ENCODE results near the gene MRPS7. TPM values are rescaled to one million over a fixed set of nuclear protein-coding genes. Genes with fewer than 3 reads are reported as not detected.
"Not testable (repeated sequence)": the region's sequence is repeated elsewhere in the genome, so short reads cannot be mapped to it uniquely, and the experiment has no call there.

Gene MRPS7
- total and polyA plus RNA-seq, 4 donors: 47.9 to 73.5 (median 70.7) TPM

DNA sequence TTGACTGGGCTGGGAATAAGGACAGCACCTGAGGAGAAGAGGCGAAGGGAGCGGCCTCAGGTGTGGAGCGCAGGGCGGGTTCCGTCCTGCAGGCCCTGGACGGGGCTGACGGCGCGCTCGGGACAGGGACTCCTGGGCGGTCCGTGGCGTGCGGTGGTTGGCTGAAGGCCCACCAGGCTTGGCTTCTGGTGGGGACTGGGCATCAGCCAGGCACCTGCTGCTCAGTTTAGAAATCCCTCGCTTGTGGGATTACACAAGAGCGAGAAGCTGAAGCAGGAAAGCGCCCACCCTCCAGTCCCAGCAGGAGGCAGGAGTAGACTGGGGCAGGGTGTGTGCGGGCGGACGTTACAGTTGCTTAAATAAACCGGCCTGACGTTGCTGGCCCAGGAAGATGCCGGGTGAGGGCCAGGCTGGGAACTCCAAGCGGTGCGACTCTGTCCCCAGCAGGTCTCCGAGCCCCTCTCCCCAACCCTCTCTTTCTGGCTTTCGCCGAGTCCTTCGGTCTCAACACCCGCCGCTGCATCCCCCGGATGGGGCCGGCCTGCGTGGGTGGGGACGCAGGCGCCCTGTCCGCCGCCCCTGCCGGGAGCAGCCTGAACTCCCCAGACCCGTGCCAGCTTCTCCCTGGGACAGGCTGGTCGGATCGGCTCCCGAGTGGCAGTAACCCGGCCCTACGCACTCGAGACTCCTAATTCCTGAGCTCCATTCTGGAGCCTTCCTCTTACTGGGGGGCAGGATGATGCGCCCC is 8.7 kb downstream of the MRPS7 start:
- Histone ChIP-seq H3K4me1 (ENCODE audit: control insufficient read depth, insufficient read depth, low read length) (peaks cover 69% of the 10 kb centered on the region), H3K36me3 (ENCODE audit: control insufficient read depth, insufficient read depth, low read length) (peaks cover 51% of the 10 kb centered on the region), H3K27me3 (ENCODE audit: control insufficient read depth, insufficient read depth, low read length) (no peaks in the 10 kb centered on the region), H3K9me3 (ENCODE audit: control insufficient read depth, insufficient read depth, low read length) (no peaks in the 10 kb centered on the region), H3K4me3 (ENCODE audit: low read depth, low read length) (peak overlapping the region; percentile 86), H3K27ac (ENCODE audit: low read depth, low read length) (peak overlapping the region; percentile 93)
- WGBS (ENCODE audit: insufficient coverage): under 1% methylated on average over 47 of the region's 47 CpGs
- DNase-seq (ENCODE audit: low read depth in 4 of 6, low spot score in 6 of 6): peak in 5 of 6 donors; percentile 29 to 76 (median 35)

DNA sequence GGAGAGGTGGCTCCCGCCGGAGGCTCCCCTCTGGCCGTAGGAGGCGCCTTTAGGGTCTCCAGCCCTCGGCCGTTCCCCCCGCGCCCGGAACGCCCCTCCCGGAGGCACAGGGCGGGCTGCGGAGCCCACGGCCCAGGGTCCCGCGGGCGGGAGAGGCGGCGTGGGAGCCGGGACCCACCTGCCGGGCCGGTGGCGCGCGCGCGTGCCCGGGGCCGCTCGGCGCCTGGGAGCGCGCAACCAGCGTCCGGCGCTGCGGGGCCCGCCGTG is 9.2 kb downstream of the MRPS7 start, which contains the start of gene MIF4GD:
Gene MIF4GD (minus strand): TSS at position 266 of the 267 bp plus-strand sequence. CDS start 1,036 bp downstream, outside the sequence.
- Histone ChIP-seq H3K36me3 (ENCODE audit: control insufficient read depth, insufficient read depth, low read length) (peaks cover 46% of the 10 kb centered on the region), H3K4me1 (ENCODE audit: control insufficient read depth, insufficient read depth, low read length) (peaks cover 64% of the 10 kb centered on the region), H3K27ac (ENCODE audit: low read depth, low read length) (peak within 1 kb of the TSS; percentile 93), H3K27me3 (ENCODE audit: control insufficient read depth, insufficient read depth, low read length) (no peaks in the 10 kb centered on the region), H3K9me3 (ENCODE audit: control insufficient read depth, insufficient read depth, low read length) (no peaks in the 10 kb centered on the region), H3K4me3 (ENCODE audit: low read depth, low read length) (peak within 1 kb of the TSS; percentile 86)
- WGBS (ENCODE audit: insufficient coverage): 0% methylated on average over 39 of the region's 39 CpGs
- DNase-seq (ENCODE audit: low read depth in 4 of 6, low spot score in 6 of 6): peak in 1 of 6 donors; percentile 94

DNA sequence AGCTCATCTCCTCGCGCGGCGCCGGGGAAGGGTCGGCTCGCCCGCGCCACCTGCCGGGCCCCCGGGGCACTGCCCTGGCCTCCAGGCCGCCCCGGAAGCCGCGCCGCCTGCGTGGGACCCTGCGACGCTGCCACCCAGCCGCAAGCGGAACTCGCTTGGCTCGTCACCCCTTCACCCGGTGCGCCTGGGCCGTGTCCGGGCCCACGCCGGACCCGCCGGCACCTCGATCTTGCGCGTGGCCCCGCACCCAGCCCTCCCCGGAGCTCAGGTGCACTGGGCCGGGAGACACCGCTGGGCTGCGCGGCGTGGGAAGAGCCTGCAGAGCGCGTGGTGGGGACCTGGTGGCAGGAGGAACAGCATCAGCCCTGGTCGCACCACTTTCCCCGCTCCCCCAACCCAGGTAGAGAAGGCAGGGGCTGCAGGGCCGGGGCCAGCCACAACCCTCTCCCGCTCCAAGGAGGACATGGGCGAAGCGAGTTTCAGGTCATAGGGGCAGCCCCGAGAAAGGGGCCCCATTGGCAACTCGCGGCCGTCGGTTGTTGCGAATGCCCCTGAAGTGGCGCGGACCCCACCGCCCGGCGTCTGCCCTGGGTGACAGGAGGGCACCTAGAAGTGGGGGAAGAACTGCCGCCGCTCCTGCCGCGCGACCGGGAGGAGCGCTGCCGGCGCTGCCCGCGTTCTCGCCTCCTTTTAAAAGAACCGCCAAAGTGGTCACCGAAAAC is 9.7 kb downstream of the MRPS7 start:
- peaks cover 42% of the 10 kb centered on the region for H3K36me3 ChIP-seq (ENCODE audit: control insufficient read depth, insufficient read depth, low read length)
- peak overlapping the region; percentile 68 for H3K4me3 ChIP-seq (ENCODE audit: low read depth, low read length)
- no peaks in the 10 kb centered on the region for H3K9me3 ChIP-seq (ENCODE audit: control insufficient read depth, insufficient read depth, low read length)
- DNase-seq (ENCODE audit: low read depth in 4 of 6, low spot score in 6 of 6): peak in 5 of 6 donors; percentile 31 to 90 (median 68)
- H3K4me1 ChIP-seq (ENCODE audit: control insufficient read depth, insufficient read depth, low read length): peaks cover 61% of the 10 kb centered on the region
- under 1% methylated on average over 74 of the region's 74 CpGs for WGBS (ENCODE audit: insufficient coverage)
- H3K27me3 ChIP-seq (ENCODE audit: control insufficient read depth, insufficient read depth, low read length): no peaks in the 10 kb centered on the region
- H3K27ac ChIP-seq (ENCODE audit: low read depth, low read length): no peak overlapping the region

DNA sequence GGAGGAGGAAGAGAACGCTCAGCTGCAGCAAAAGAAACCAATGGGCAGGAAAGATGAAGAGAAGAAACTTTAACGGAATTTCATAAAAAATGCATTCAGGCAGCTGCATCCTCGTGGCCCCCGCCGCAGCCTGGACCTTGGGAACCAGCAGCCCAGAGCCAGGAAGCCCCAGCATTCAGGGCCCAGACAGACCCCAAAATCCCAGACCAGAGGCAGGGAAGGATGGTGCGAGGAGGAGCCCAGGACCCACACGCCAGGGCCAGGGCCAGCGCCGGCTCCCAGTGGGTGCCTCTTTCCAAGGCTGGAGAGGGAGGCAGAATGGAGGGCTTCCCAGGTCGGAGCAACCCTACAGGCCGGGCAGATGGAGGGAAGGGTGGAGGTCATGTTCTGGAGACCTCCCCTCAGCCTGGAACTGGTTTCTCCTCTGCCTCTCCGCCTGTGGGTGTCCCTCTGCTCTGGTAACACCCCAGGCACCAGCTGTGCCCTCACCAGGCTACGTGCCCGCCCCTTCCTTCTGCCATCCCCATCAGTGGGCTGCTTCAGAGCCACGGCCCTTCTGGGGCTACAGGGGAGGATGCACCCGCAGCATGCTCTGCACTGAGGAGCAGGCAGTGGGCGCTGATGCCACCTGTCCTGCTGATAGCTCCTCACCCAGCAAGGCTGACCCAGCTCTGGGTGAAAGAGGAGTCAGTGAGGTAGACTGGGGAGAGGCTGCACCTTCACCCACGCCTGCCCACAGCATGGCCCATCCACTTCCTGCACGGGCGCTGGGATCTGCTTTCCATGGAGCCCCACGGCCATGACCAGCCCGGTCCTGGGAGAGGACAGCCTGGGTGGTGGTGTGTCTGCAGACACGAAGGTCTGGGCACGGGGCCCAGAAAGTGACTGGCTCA is 10.5 kb downstream of the MRPS7 start:
- H3K4me3 ChIP-seq (ENCODE audit: low read depth, low read length): peak overlapping the region; percentile 68
- H3K9me3 ChIP-seq (ENCODE audit: control insufficient read depth, insufficient read depth, low read length): no peaks in the 10 kb centered on the region
- H3K27ac ChIP-seq (ENCODE audit: low read depth, low read length): no peak overlapping the region
- 59% methylated on average over 22 of the region's 24 CpGs for WGBS (ENCODE audit: insufficient coverage)
- DNase-seq (ENCODE audit: low read depth in 4 of 6, low spot score in 6 of 6): peak in 1 of 6 donors; percentile 63
- peaks cover 36% of the 10 kb centered on the region for H3K36me3 ChIP-seq (ENCODE audit: control insufficient read depth, insufficient read depth, low read length)
- H3K4me1 ChIP-seq (ENCODE audit: control insufficient read depth, insufficient read depth, low read length): peaks cover 53% of the 10 kb centered on the region
- no peaks in the 10 kb centered on the region for H3K27me3 ChIP-seq (ENCODE audit: control insufficient read depth, insufficient read depth, low read length)

DNA sequence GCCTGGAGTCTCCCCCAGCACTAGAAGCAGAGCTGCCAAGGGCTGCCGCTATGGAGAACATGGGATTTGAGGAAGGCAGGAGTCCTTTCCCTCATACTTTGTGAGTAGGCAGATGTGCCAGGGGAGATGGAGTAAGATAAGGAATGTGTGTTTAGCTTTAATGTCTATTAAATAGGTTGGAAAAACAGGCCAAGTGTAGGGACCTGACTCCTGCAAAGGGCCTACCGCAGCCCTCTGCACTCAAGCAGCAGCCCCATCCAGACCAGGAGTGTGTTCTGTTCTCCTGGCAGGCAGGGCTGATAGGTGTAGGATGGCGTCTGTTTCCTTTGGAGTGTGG is 11.1 kb downstream of the MRPS7 start:
- H3K4me1 ChIP-seq (ENCODE audit: control insufficient read depth, insufficient read depth, low read length): peaks cover 47% of the 10 kb centered on the region
- no peaks in the 10 kb centered on the region for H3K27me3 ChIP-seq (ENCODE audit: control insufficient read depth, insufficient read depth, low read length)
- H3K4me3 ChIP-seq (ENCODE audit: low read depth, low read length): no peak overlapping the region
- no peak overlapping the region for H3K27ac ChIP-seq (ENCODE audit: low read depth, low read length)
- no peaks in the 10 kb centered on the region for H3K9me3 ChIP-seq (ENCODE audit: control insufficient read depth, insufficient read depth, low read length)
- WGBS (ENCODE audit: insufficient coverage): 100% methylated on average over 2 of the region's 3 CpGs
- peaks cover 34% of the 10 kb centered on the region for H3K36me3 ChIP-seq (ENCODE audit: control insufficient read depth, insufficient read depth, low read length)
- DNase-seq (ENCODE audit: low read depth in 4 of 6, low spot score in 6 of 6): no peak

DNA sequence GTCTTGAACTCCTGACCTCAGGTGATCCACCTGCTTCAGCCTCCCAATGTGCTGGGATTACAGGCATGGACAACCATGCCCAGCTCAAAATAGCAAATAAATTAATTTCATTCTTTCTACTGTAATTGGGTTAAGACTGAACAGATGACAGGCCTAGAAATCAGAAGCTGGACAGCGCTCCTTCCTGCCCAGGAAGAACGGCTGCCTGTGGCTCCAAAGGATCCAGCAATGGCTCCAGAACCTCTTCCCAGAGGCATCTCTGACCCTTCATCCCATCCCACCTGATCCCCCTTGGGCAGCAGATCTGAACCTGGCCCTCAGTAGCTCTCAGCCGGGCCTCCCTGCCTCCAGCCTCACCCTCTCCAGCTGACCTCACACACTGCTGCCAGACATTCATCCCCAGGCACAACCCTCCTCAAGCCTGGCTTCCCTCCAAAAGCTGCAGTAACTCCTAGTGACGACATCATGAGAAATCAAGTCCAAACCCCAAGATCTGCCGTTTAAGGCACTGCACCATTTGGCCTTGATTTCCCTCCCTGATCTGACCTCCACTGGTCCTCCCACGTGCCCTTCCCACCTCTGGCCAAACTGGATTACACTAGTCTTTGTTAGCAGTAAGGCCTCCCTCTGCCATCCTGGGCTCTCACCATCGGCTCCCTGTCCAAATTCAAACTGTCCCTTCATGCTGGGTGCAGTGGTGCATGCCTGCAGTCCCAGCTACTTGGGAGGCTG is 12.5 kb downstream of the MRPS7 start:
- H3K9me3 ChIP-seq (ENCODE audit: control insufficient read depth, insufficient read depth, low read length): no peaks in the 10 kb centered on the region
- no peaks in the 10 kb centered on the region for H3K27me3 ChIP-seq (ENCODE audit: control insufficient read depth, insufficient read depth, low read length)
- DNase-seq (ENCODE audit: low read depth in 4 of 6, low spot score in 6 of 6): no peak
- WGBS (ENCODE audit: insufficient coverage): 77% methylated on average over 6 of the region's 7 CpGs
- H3K4me1 ChIP-seq (ENCODE audit: control insufficient read depth, insufficient read depth, low read length): peaks cover 41% of the 10 kb centered on the region
- no peak overlapping the region for H3K27ac ChIP-seq (ENCODE audit: low read depth, low read length)
- no peak overlapping the region for H3K4me3 ChIP-seq (ENCODE audit: low read depth, low read length)
- H3K36me3 ChIP-seq (ENCODE audit: control insufficient read depth, insufficient read depth, low read length): peaks cover 35% of the 10 kb centered on the region

DNA sequence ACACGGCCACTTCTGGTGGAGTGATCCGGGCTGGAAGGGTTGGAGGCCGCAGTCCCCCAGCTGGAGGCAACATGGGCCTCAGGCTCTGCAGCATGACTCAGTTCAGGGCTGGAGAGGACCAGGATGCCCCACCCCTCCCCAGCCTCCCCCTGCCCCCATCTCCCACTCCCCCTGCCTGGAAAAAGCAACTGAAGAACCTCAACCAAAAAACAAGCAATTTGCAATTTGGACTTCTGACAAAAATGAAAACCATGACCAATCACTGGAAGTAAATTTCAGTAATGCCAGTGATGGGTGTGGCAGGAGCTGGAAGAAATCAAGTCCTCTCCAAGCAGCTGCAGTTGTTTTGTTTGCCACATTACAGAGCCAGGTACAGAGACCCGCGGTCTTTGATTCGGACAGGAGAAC is 16.0 kb downstream of the MRPS7 start:
- Histone ChIP-seq H3K4me1 (ENCODE audit: control insufficient read depth, insufficient read depth, low read length) (peaks cover 11% of the 10 kb centered on the region), H3K36me3 (ENCODE audit: control insufficient read depth, insufficient read depth, low read length) (peaks cover 30% of the 10 kb centered on the region), H3K9me3 (ENCODE audit: control insufficient read depth, insufficient read depth, low read length) (no peaks in the 10 kb centered on the region), H3K27ac (ENCODE audit: low read depth, low read length) (no peak overlapping the region), H3K4me3 (ENCODE audit: low read depth, low read length) (no peak overlapping the region), H3K27me3 (ENCODE audit: control insufficient read depth, insufficient read depth, low read length) (no peaks in the 10 kb centered on the region)
- WGBS (ENCODE audit: insufficient coverage): 86% methylated on average over 4 of the region's 6 CpGs
- no peak for DNase-seq (ENCODE audit: low read depth in 4 of 6, low spot score in 6 of 6)

DNA sequence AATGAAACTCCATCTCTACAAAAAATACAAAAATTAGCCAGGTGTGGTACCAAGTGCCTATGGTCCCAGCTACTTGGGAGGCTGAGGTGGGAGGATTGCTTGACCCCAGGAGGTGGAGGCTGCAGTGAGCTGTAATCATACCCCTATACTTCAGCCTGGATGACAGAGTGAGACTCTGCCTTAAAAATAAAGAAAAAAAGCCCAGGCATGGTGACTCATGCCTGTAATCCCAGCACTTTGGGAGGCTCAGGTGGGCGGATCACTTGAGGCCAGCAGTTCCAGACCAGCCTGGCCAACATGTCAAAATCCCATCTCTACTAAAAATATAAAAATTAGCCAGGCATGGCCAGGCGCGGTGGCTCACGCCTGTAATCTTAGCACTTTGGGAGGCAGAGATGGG is 18.5 kb downstream of the MRPS7 start:
- H3K36me3 ChIP-seq (ENCODE audit: control insufficient read depth, insufficient read depth, low read length): peaks cover 19% of the 10 kb centered on the region
- WGBS (ENCODE audit: insufficient coverage): 100% methylated on average over 2 of the region's 4 CpGs
- not testable (repeated sequence) for H3K27ac ChIP-seq (ENCODE audit: low read depth, low read length); H3K4me1 ChIP-seq (ENCODE audit: control insufficient read depth, insufficient read depth, low read length); DNase-seq (ENCODE audit: low read depth in 4 of 6, low spot score in 6 of 6); H3K27me3 ChIP-seq (ENCODE audit: control insufficient read depth, insufficient read depth, low read length); H3K9me3 ChIP-seq (ENCODE audit: control insufficient read depth, insufficient read depth, low read length); H3K4me3 ChIP-seq (ENCODE audit: low read depth, low read length)

DNA sequence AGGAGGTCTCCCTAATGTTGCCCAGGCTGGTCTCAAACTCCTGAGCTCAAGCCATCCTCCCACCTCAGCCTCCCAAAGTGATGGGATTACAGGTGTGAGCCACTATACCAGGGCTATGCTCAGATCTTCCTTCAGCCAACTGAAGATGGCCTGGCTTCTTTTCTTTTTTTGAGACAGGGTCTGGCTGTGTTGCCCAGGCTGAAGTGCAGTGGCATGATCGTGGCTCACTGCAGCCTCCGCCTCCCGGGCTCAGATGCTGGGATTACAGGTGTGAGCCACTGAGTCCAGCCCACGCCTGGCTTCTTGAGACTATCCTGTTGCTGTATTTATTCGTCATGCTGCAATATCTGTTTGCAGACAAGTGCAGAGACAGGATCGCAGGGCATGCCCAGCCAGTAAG is 23.4 kb downstream of the MRPS7 start:
- 93% methylated on average over 6 of the region's 6 CpGs for WGBS (ENCODE audit: insufficient coverage)
- Histone ChIP-seq H3K27me3 (ENCODE audit: control insufficient read depth, insufficient read depth, low read length) (no peaks in the 10 kb centered on the region), H3K27ac (ENCODE audit: low read depth, low read length) (no peak overlapping the region), H3K36me3 (ENCODE audit: control insufficient read depth, insufficient read depth, low read length) (peaks cover 13% of the 10 kb centered on the region), H3K4me3 (ENCODE audit: low read depth, low read length) (no peak overlapping the region), H3K9me3 (ENCODE audit: control insufficient read depth, insufficient read depth, low read length) (no peaks in the 10 kb centered on the region), H3K4me1 (ENCODE audit: control insufficient read depth, insufficient read depth, low read length) (peaks cover 4% of the 10 kb centered on the region)
- DNase-seq (ENCODE audit: low read depth in 4 of 6, low spot score in 6 of 6): no peak

Data from spinal cord (tissue), 10 donors.